CD4-positive, alpha-beta T cell treated with Interleukin-15 for 4 hours (primary cell): ENCODE measurements around the gene TKTL1.
"Not testable (repeated sequence)": the region's sequence is repeated elsewhere in the genome, so short reads cannot be mapped to it uniquely, and the experiment has no call there.

Source experiments
- DNase-seq: peaks from one replicate; pipeline ENCODE4 v3.0.0-alpha.2; 2020; ENCODE audit warnings: low spot score

TKTL1 gene

GRCh38 chrX:154343620-154344019, 48.0 kb downstream of the TKTL1 start:
- DNase-seq, result not testable (repeated sequence)

DNA sequence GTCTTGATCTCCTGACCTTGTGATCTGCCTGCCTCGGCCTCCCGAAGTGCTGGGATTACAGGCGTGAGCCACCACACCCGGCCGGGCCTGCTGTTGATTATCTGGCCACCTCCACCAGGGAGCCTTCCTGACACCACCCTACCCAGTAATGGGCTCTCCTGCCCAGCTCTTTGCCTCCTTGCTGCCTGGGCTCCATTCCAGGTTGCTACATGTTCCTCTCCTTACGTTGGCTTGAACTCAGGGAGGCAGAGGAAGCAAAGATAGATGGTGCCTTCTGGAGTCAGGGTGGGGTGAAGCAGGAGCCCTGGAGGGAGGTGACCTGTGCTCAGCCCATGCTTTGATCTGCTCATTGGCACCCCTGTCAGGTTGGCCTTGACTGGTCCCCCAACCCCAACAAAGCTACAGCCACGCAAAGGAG, 52.5 kb downstream of the TKTL1 start:
- no peak for DNase-seq

DNA sequence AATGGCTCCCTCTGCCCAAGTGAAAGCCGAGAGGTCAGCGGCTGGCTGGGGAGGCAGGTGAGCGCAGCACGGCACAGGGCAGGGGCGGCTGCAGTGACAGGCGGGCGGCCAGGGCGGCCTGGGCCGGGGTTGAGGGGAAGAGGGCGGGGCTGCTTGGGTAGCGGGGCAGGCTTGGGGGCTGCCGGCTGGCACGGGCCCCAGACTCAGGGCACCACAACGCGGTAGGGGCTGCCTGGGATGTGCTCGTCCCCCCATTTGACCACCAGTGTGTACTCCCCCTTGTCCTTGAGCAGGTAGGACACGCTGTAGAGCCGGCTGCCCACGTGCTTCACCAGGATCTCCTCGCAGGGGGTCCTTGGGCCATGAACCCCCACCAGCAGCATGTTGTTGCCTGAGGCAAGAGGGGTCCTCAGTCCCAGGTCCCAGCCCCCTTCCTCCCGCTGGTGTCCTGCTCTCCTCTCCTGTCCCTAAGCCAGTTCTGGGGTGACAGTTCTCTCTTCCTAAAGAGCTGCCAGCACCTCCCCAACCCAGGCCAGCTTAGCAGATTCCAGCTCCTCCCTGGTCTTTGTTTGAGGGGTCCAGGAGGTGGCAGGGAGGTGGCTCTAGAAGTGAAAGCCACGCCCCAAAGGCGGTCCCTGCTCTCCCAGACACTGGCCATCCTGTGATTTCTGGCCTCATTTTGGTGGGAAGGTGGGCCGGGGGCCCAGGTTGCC, 53.2 kb downstream of the TKTL1 start:
- DNase-seq, result no peak

DNA sequence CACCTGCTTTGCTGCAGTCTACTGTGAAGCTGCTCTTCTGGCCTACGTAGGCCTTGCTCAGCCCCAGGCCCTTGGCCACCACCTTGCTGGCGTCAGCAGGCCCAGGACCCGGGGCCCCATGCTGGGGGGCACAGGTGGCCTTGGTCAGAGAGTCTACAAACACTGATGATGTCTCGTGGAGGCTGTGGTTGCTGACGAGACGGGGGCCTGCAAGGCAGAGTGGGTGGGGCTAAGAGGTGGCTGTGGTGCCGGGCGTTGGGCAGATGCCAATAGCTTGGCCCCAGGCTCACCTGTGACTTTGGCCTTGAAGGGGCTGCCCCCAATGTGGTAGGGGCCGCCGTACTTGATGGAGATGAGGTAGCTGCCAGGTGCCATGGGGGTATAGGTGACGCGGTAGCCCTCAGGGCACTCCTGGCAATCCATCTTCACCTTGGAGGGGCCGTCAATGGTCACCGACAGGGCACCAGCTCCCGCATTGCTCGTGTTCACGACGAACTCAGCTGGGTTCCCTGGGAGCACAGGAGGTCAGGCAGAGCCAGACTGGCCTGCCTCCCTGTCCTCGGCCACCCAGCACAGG, 53.9 kb downstream of the TKTL1 start:
- no peak for DNase-seq

DNA sequence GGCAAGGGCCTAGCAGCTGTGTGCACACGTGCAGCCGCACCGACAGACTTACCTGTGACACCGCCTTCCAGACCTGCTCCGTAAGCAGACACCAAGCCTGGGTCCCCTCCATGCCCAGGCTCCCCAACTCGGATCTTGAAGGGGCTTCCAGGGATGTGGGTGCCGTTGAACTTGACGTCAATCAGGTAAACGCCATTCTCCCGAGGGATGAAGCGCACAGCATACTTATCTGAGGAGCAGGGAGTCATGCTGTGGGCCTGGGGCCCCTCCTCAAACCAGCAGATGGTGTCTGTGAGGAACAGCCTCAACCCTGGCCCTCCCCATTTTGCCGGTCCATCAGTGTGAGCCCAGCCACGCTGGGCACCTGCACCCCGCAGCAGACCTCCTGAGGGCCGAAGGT, 54.4 kb downstream of the TKTL1 start:
- no peak for DNase-seq

DNA sequence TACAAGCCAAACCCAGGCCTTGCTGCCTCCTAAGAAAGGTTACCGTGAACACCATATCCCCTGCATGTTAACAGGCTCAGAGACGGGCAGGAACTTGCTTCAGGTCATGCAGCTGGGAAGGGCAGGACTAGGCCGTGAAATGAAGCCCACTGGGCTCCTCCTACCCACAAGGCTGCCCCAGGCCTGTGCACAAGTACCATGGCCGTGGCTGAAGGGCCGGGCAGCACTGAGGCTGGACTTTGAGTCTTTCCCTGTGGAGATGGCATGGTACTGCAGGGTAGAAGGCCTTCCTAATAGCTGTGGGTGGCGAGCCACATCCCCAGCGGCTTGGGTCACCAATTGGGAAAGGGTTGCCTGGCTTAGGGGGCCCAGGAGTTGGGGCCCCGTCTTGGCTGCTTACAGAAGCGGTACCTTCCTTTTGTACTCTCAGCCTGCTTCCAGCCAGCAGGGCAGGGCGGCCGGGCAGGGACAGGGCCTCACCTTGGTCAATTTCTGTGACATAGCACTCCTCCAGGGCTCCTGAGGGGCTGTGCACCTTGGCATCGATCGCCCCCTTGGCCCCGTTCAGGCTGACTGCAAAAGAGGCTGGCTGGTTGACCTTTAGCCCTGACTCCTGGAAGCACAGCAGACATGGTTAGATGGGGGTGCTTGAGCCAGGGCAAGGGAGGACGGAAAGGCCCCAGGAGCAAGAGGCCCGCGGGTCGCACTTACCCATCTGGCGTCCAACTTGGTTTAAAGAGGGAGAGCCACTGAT, 55.0 kb downstream of the TKTL1 start:
- DNase-seq, result no peak

DNA sequence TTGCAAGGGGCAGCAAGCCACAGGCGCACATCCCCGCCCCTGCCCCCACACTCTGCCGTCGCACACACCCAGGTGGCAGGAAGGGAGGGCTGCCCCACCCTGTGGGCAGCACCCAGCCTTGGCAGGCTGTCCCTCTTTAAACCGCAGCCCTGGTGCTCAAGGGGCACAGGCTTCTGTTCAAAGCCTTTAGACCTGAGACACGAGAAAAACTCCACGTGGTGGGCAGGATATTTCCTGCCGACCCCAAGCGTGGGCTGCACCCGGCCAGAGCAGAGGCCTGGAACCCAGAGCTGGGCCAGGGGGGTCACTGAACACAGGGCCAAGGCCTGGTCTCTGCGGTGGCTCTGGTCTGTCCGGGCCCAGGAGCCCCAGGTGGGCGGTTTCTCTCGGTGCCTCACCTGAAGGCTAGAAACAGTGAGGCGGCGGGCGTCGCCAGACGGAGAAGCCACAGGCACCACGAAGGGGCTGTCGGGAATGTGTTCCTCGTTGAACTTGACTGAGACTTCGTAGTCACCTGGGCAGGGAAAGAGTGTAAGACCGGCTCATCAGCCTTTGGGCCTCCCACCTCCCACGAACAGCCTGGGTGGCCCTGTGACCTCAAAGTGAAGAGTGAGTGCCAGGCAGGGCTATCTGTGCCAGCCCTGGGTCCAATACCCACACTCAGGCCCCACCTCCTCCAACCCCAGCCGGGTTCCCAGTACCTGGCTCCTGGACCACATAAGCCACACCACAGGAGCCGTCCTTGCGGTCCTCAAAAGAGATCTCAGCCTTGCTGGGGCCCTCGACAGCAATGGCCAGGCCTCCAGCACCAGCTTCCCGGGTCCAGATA, 55.8 kb downstream of the TKTL1 start:
- peak; percentile 56 for DNase-seq

DNA sequence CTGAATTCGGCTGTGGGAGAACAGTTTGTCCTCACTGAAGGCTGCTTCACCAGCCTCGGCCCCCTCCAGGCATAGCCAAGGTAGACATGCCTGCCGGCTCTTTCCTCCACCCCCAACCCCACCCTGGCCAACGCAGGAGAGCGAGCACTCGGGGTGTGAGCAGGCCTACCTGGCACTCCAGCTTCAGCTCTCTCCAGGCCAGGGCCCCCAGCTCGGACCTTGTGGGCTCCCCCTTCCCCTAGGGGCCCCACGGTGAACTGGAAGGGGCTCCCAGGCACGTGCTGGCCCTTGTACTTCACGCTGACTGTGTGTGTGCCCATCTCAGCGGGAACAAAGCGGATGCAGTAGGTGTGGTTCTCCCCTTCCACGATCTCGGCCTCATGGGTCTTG, 56.4 kb downstream of the TKTL1 start:
- no peak for DNase-seq

DNA sequence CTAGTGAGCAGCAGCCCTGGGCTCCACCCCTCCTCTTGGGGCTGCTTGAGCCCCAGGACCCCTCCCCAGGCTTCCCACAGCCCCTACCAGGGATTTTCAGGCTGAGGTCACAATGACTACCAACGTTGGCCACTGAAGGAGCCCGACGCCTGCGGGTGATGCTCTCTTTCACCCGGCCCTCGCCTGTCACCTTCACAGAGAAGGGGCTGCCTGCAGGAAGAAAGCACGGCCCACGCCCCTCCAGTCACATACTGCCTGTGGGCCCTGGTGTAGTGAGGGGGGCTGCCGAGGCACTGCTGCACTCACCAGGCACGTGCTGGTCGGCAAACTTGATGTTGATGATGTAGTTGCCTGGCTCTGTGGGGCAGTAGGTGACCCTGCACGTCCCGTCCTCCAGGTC, 56.9 kb downstream of the TKTL1 start:
- no peak for DNase-seq

- DNase-seq, result no peak
Observed at GRCh38 chrX:154353172-154353843, 57.7 kb downstream of the TKTL1 start.

GRCh38 chrX:154354013-154354412, 58.4 kb downstream of the TKTL1 start:
- no peak for DNase-seq

- DNase-seq, result no peak
Observed at GRCh38 chrX:154354516-154354915, 58.9 kb downstream of the TKTL1 start.

DNA sequence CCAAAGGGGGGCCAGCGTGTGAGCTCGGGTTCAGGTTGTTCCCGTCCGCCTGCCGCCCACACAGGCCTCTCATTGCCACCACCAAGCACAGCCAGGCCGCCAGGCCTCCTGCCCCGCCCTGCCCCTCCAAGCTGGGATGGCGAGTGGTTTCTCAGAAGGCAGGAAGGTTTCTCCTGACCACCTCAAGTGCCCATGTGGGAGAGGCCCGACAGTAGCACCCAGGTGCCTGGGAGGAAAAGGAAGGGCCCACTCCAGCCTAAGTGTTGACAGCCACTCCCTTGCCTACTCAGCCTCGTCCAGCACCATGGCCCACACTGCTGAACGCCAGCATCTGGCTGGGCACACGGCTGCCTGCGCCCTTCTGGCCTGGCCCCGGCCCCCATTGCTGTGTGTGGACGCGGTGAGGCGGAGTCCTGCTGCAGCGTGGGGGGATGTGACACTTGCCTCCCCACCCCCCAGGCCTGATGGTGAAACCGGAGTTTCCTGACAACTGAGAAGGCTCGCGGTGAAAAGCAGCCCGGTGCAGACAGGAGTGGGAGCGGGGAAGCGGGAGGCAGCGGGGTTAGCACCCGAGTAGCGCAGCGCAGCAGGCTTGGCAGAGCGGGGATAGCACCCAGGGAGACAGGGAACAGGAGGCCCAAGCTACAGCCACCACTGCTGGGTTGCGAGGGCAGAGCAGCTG, 59.6 kb downstream of the TKTL1 start:
- DNase-seq, result no peak

GRCh38 chrX:154355776-154356140, 60.2 kb downstream of the TKTL1 start:
- no peak for DNase-seq

DNA sequence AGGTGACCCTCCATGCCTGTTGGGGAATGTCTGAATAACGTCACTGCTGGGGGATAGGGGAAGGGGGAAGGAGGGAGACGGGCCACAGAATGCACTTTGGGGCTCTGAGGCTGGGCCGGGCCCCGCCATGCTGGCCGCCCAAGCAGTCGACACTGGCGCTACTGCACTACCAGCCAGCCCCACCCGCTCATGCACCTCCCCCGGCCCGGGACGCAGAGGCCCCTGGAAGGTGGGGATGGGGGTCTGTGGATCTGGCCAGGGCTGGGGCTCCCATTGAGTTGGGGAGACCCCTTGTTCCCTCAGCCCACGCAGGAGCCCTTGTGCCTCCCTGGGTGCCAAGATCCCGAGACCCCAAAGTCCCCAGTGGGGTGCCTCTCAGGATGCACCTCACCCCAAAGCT, 61.0 kb downstream of the TKTL1 start:
- DNase-seq, result no peak

GRCh38 chrX:154357205-154357604, 61.6 kb downstream of the TKTL1 start:
- DNase-seq, result no peak

DNA sequence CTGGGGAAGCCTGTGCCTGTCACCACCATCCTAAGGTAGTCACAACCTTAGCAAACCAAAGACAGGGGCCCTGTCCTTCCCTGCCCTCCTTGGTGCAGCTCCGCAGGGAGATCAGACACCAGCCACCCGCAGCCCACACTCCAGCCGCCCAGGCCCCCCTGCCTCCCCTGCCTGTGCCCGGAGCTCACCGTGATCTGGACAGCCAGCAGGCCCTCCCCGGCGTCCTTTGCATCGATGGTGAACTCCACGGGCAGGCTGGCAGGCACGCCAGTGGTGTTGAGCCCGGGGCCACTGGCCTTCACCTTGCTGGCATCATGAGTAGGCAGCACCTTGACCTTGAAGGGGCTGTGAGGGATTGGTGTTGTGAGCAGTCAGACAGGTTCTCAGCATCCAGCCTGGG, 62.4 kb downstream of the TKTL1 start:
- no peak for DNase-seq

- no peak for DNase-seq
Observed at GRCh38 chrX:154358829-154359228, 63.2 kb downstream of the TKTL1 start.

DNA sequence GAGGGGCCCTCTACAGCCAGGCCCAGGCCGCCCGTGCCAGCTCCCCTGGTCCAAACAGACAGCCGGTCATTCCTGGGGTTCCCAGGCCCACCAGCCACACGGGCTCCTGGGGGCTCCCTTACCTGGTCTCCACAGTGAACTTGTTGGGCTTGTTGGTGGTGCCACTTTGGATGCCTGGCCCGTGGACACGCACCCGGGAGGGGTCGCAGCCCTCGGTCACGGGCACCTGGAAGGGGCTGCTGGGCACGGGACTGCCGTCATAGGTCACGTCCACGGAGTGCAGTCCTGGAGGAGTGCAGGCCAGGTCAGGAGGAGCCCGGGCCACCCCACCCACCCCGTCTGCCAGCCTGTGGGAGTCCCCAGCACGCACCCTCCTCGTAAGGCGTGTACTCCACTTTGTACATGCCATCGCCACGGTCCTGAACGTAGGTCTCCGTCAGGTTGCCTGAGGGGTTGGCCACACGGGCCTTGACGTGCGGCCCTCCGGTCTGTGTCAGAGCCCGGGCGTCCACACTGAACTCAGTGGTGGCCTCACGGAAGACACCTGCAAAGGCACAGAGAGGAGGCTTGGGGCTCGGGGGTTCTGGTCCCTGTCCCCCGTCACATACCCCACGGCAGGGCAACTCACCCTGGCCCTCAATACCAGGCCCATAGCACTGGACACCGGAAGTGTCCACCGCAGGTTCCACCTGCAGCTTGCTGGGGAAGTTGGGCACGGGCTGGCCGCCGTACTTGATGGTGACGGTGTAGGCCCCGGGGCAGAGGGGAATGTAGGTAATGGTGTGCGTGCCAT, 64.0 kb downstream of the TKTL1 start:
- DNase-seq, result no peak

- no peak for DNase-seq
Observed at GRCh38 chrX:154360155-154360713, 64.6 kb downstream of the TKTL1 start.
